Heart left ventricle (tissue), 16 donors: ENCODE measurements around the gene GANC. TPM values are rescaled to one million over a fixed set of nuclear protein-coding genes. Genes with fewer than 3 reads are reported as not detected.

Experiments used
- ATAC-seq, 4 donors: fragments of 200-7000 bp; cut with Tn5 transposase; one replicate each; pipeline ENCODE4 v1.9.1; 2020 to 2022; ENCODE audit warnings: moderate library complexity in 4 of 4, mild to moderate bottlenecking in 3 of 4, moderate number of reproducible peaks in 1 of 4
- DNase-seq, 5 donors: peaks; one replicate each; pipeline ENCODE4 v3.0.0-alpha.2; 2020
- H3K27ac ChIP-seq, 12 donors: fragments of 200-600 bp; sonication (generic) in 4 of 12; one replicate each; pipeline versions ENCODE4 v1.5.0 to v1.8.0; 2016 to 2022; ENCODE audit warnings: mild to moderate bottlenecking in 2 of 12
- H3K27me3 ChIP-seq, 9 donors: fragments of 200-600 bp; sonication (generic) in 2 of 9; one replicate each; pipeline versions ENCODE4 v1.5.1 to v1.8.0; 2016 to 2022; ENCODE audit warnings: mild to moderate bottlenecking in 3 of 9
- H3K36me3 ChIP-seq, 9 donors: fragments of 200-600 bp; sonication (generic) in 2 of 9; one replicate each; pipeline versions ENCODE4 v1.5.0 to v1.8.0; 2018 to 2022; ENCODE audit warnings: mild to moderate bottlenecking in 2 of 9
- H3K4me1 ChIP-seq, 12 donors: fragments of 200-600 bp; sonication (generic) in 4 of 12; one replicate each; pipeline versions ENCODE4 v1.5.0 to v1.8.0; 2016 to 2022; ENCODE audit warnings: mild to moderate bottlenecking in 3 of 12
- H3K4me3 ChIP-seq, 12 donors: fragments of 200-600 bp; sonication (generic) in 4 of 12; one replicate each; pipeline versions ENCODE4 v1.5.0 to v1.8.0; 2017 to 2022; ENCODE audit warnings: mild to moderate bottlenecking in 9 of 12, moderate library complexity in 4 of 12
- H3K9me3 ChIP-seq, 12 donors: fragments of 200-600 bp; sonication (generic) in 4 of 12; one replicate each; pipeline versions ENCODE4 v1.5.0 to v1.8.0; 2016 to 2022; ENCODE audit warnings: mild to moderate bottlenecking in 1 of 12
- CTCF ChIP-seq, 12 donors: fragments of 200-600 bp; sonication (generic) in 4 of 12; IDR thresholded peaks; one replicate each; pipeline versions ENCODE4 v1.5.0 to v1.8.0; 2018 to 2022; ENCODE audit warnings: antibody characterized with exemption in 12 of 12, mild to moderate bottlenecking in 5 of 12
- POLR2A ChIP-seq, 2 donors: fragments of 450-650 bp; IDR thresholded peaks; one replicate each; pipeline ENCODE4 v1.6.1; 2017; ENCODE audit warnings: antibody characterized with exemption in 2 of 2, mild to moderate bottlenecking in 2 of 2, moderate library complexity in 2 of 2
- WGBS, 4 donors: extraction: QIAGEN DNeasy Blood & Tissue Kit in 2 of 4; methylation state at CpG; one replicate each; pipeline versions ENCODE4 v1.1.5 to v1.1.7; 2013 to 2018; 5-methylcytosine and 5-hydroxymethylcytosine counted together
- intact Hi-C, 10 donors: fragments of 100-400 bp; cut with DNase I; formaldehyde crosslinking; loops; one replicate each; pipeline versions ENCODE4 v1.11.1 to v1.14.2; 2022
- polyA plus RNA-seq, 2 donors: library from polyadenylated mRNA; stranded (reverse); fragments of 200-250 nt; gene quantifications; one replicate each; pipeline ENCODE4 v1.2.3, GENCODE V29; 2013
- total RNA-seq, 9 donors: library from RNA; depleted of rRNA in 2 of 9; stranded (reverse); fragments of >200 nt in 2 of 9; fragmentation: NEBNext Ultra II Directional in 3 of 9; extraction: Animal tissue kit (Norgen Biotek cat#: 25700) in 3 of 9; gene quantifications; one replicate each; pipeline versions ENCODE4 v1.1.0 to v1.2.4, GENCODE V29; 2016 to 2023
- donor health status: ischemic (EF 13 %, LVEDD 7.1; RV severe dilation, severe dysfunction).
- donor health status: healthy with polysubstance abuse.
- donor health status: DM: no; HTN: yes; CAD: no.
- donor health status: DM: no; HTN: no; CAD: no.
- donor health status: ischemic (EF 25% LVEDD 6.9; RV normal size, moderate dysfunction).
- donor health status: ischemic (EF 25% LVEDD 5.7; RV mildly dilated, moderate dysfunction).
- donor health status: healthy.
- donor health status: DM: yes; HTN: yes; CAD: no.
- donor health status: ischemic (EF 35%, LVEDD 5.7; RV mildly dilated, moderate dysfunction).
- donor health status: nonischemic (EF 11% LVEDD 7.7; RV severe dilation, severe dysfunction).
- donor health status: DM: yes; HTN: yes; CAD: no.
- donor health status: PGD.
- donor health status: ischemic (EF 29% LVEDD 5.4; RV normal size, mild dysfunction).
- donor health status: nonischemic (EF 23%, LVEDD 6.1; RV moderate dilation, normal function).

GANC gene
- total and polyA plus RNA-seq, 11 donors: 6.8 to 30.2 (median 17.0) TPM

- Histone ChIP-seq H3K4me1 (peaks cover 11 to 49% (median 34%) of the 10 kb centered on the region in 12 donors), H3K27ac (peak overlapping the region in 11 of 12 donors; percentile 91 to 99 (median 96)), H3K36me3 (peaks cover 2 to 45% (median 34%) of the 10 kb centered on the region in 9 donors), H3K9me3 (no peaks in the 10 kb centered on the region), H3K27me3 (no peaks in the 10 kb centered on the region), H3K4me3 (peak overlapping the region in 9 of 12 donors; percentile 63 to 84 (median 68))
- intact Hi-C loops: loop anchor here in 4 of 10 donors (10.0 kb wide), 4 partner anchors 109 to 219 kb away; partner anchors contain the start of genes SNAP23 (in 1 of the 4) and ZNF106 (in 1 of the 4)
- DNase-seq (no peak), ATAC-seq (no peak)
- 43 to 59% (median 53%) methylated on average over 4 of the region's 4 CpGs for WGBS, 4 donors
- TF ChIP-seq POLR2A (IDR thresholded peaks at IDR 0.05) (no peak), CTCF (IDR thresholded peaks at IDR 0.05) (no peak)
Measured at GRCh38 chr15:42275780-42276391, 2.9 kb downstream of the GANC start.

- intact Hi-C loops: loop anchor here in 4 of 10 donors (10.0 kb wide), 4 partner anchors 108 to 218 kb away; partner anchors contain the start of genes SNAP23 (in 1 of the 4) and ZNF106 (in 1 of the 4)
- ATAC-seq (no peak), DNase-seq (no peak)
- Histone ChIP-seq H3K27ac (peak overlapping the region in 2 of 12 donors; percentile 98 to 99), H3K4me1 (peaks cover 11 to 40% (median 28%) of the 10 kb centered on the region in 12 donors), H3K9me3 (no peaks in the 10 kb centered on the region), H3K36me3 (peaks cover 3 to 45% (median 40%) of the 10 kb centered on the region in 9 donors), H3K4me3 (no peak overlapping the region), H3K27me3 (no peaks in the 10 kb centered on the region)
- TF ChIP-seq POLR2A (IDR thresholded peaks at IDR 0.05) (no peak), CTCF (IDR thresholded peaks at IDR 0.05) (no peak)
- WGBS, 4 donors: 97 to 100% (median 99%) methylated on average over 2 of the region's 2 CpGs
Measured at GRCh38 chr15:42276762-42277161, 3.8 kb downstream of the GANC start.

DNA sequence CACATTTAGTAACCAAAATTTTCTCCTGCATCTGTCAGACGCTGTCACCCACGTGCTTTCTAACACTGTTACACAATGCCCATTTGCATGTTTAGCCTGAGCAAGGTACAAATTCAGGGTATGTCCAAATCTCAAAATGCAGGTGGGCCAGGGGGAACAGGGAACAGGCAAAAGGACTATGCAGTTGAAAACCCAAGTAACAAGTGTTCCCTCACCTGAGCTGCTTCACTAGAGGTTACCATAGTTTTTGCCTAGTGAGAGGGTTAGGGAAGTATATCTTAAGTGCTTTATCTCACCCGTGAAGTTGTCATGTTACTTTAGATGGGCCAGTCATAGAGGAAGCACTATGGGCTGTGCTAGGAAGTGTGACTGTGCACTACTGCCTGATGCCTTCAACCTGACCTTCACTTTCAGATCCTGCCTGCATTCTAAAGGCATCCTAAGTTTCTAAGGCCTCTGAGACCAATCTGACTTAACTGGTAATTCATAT, 6.3 kb downstream of the GANC start:
- peaks cover 3 to 71% (median 62%) of the 10 kb centered on the region in 9 donors for H3K36me3 ChIP-seq
- TF ChIP-seq CTCF (IDR thresholded peaks at IDR 0.05) (no peak), POLR2A (IDR thresholded peaks at IDR 0.05) (no peak)
- peak in 1 of 4 donors; percentile 41 for ATAC-seq
- H3K27me3 ChIP-seq: no peaks in the 10 kb centered on the region
- intact Hi-C loops: loop anchor here in 4 of 10 donors (10.0 kb wide), 4 partner anchors 106 to 216 kb away; partner anchors contain the start of genes SNAP23 (in 1 of the 4) and ZNF106 (in 1 of the 4)
- no peak for DNase-seq
- H3K4me3 ChIP-seq: no peak overlapping the region
- peak overlapping the region in 1 of 12 donors; percentile 19 for H3K27ac ChIP-seq
- 56 to 64% (median 62%) methylated on average over 3 of the region's 3 CpGs for WGBS, 4 donors
- H3K4me1 ChIP-seq: peaks cover 5 to 32% (median 20%) of the 10 kb centered on the region in 12 donors
- H3K9me3 ChIP-seq: no peaks in the 10 kb centered on the region

DNA sequence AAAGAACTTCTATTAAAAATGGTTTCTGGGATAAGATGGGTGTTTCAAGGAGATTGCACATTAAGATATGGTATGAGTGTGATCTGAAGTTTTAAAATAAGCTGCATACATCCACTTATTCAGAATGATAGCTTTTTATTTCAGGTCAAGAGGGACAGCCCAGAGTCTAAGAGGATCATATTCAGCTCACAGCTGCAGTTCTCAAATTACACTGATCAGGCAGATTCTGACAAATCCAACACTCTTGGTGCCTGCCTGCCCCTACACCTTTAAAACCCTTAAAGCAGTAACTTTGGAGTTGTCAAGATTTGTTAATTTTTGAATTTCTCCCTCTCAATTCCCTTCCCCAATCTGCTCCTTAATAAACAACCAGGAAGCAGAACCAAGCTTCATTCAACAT, 9.3 kb downstream of the GANC start:
- Histone ChIP-seq H3K4me1 (peaks cover 0 to 9% (median 0%) of the 10 kb centered on the region in 12 donors), H3K36me3 (peaks cover 3 to 100% (median 76%) of the 10 kb centered on the region in 9 donors), H3K9me3 (no peaks in the 10 kb centered on the region), H3K4me3 (no peak overlapping the region), H3K27ac (no peak overlapping the region), H3K27me3 (no peaks in the 10 kb centered on the region)
- TF ChIP-seq CTCF (IDR thresholded peaks at IDR 0.05) (no peak), POLR2A (IDR thresholded peaks at IDR 0.05) (no peak)
- intact Hi-C loops: no loop called here
- DNase-seq: no peak
- no peak for ATAC-seq
